GM12878 (cell line): ENCODE results near the gene PRAF2. TPM values are rescaled to one million over a fixed set of nuclear protein-coding genes. Genes with fewer than 3 reads are reported as not detected.

ENCODE experiments used
- ASH2L ChIP-seq: fragments of 300-600, 200-600 bp; sonication (generic); IDR thresholded peaks from 2 replicates; pipeline ENCODE4 v1.6.1; 2017; ENCODE audit warnings: low read depth, mild to moderate bottlenecking, borderline replicate concordance
- EED ChIP-seq: sonication (generic); IDR thresholded peaks from 2 replicates; pipeline ENCODE4 v1.6.1; 2016; ENCODE audit warnings: antibody characterized with exemption, low read depth
- FOXK2 ChIP-seq: fragments of 450-650 bp; IDR thresholded peaks from 2 replicates; pipeline ENCODE4 v1.6.1; 2017; ENCODE audit warnings: mild to moderate bottlenecking, moderate library complexity
- HCFC1 ChIP-seq: fragments of 150-350 bp; IDR thresholded peaks from 2 replicates; pipeline ENCODE4 v1.6.1; 2014; ENCODE audit warnings: low read length
- JUNB ChIP-seq: IDR thresholded peaks from 2 replicates; pipeline ENCODE4 v1.6.1; 2016; ENCODE audit warnings: antibody characterized with exemption, mild to moderate bottlenecking
- MTA2 ChIP-seq: fragments of 450-650 bp; IDR thresholded peaks from 2 replicates; pipeline ENCODE4 v1.6.1; 2016; ENCODE audit warnings: low read depth, mild to moderate bottlenecking, moderate library complexity
- NFIC ChIP-seq: IDR thresholded peaks from 2 replicates; pipeline ENCODE4 v1.6.1; 2012; ENCODE audit warnings: low read depth, mild to moderate bottlenecking, inconsistent platforms, low read length, moderate library complexity
- SMAD5 ChIP-seq: IDR thresholded peaks from 2 replicates; pipeline ENCODE4 v1.6.1; 2016; ENCODE audit warnings: antibody characterized with exemption, low read depth
- polyA plus RNA-seq, 11 experiments: library from polyadenylated mRNA; depleted of rRNA in 4 of 11; unstranded in 6 of 11; stranded (reverse) in 5 of 11; fragments of >200 nt; fragmentation: Nextera tagmentation in 4 of 11; fragmentation: Illumina TruSeq in 1 of 11; extraction: Ambion mirVana in 4 of 11; extraction: Trizol in 1 of 11; gene quantifications; 1 replicate in 1 of 11; 2 replicates in 10 of 11; pipeline versions ENCODE4 v1.2.1 to v1.2.3, GENCODE V29; 2011 to 2016; ENCODE audit warnings: inconsistent platforms in 2 of 11, missing spikeins in 2 of 11, low read depth in 1 of 11
- total RNA-seq, 4 experiments: library from RNA; depleted of rRNA in 3 of 4; stranded (reverse); fragments of >200 nt in 3 of 4; fragmentation: Illumina TruSeq in 1 of 4; extraction: Trizol in 1 of 4; gene quantifications; 2 replicates each; pipeline versions ENCODE4 v1.2.1 to v1.2.3, GENCODE V29; 2013 to 2021
- TF ChIP-seq, protein P1 (sequence below): IDR thresholded peaks from 2 replicates; pipeline ENCODE4 v1.6.1; 2011; ENCODE audit warnings: mild to moderate bottlenecking, low read depth, low read length, moderate library complexity; ENCODE audit not compliant: insufficient replicate concordance
- TF ChIP-seq, protein P2 (sequence below): IDR thresholded peaks from 2 replicates; pipeline ENCODE4 v1.6.1; 2012; ENCODE audit warnings: low read length, inconsistent platforms
- TF ChIP-seq, protein P3 (sequence below): fragments of 450-650 bp; formaldehyde crosslinking; IDR thresholded peaks from 2 replicates; pipeline ENCODE4 v1.5.0; 2022; ENCODE audit warnings: mild to moderate bottlenecking, missing genetic modification characterization
- TF ChIP-seq, protein P4 (sequence below): fragments of 450-650 bp; IDR thresholded peaks from 2 replicates; pipeline ENCODE4 v1.6.1; 2018; ENCODE audit warnings: borderline replicate concordance, mild to moderate bottlenecking; ENCODE audit not compliant: partially characterized antibody
- TF ChIP-seq, protein P5 (sequence below): fragments of 450-650 bp; IDR thresholded peaks from 2 replicates; pipeline ENCODE4 v1.6.1; 2016; ENCODE audit warnings: mild to moderate bottlenecking
- TF ChIP-seq, protein P6 (sequence below): fragments of 450-650 bp; IDR thresholded peaks from 2 replicates; pipeline ENCODE4 v1.6.1; 2016; ENCODE audit warnings: mild to moderate bottlenecking, moderate library complexity, borderline replicate concordance

The PRAF2 gene
- total and polyA plus RNA-seq, 10 of the 15 experiments (the other 5 are each of a cell fraction or from before 2014, with no cell fraction given): 0.80 to 16.7 (median 7.0) TPM

DNA sequence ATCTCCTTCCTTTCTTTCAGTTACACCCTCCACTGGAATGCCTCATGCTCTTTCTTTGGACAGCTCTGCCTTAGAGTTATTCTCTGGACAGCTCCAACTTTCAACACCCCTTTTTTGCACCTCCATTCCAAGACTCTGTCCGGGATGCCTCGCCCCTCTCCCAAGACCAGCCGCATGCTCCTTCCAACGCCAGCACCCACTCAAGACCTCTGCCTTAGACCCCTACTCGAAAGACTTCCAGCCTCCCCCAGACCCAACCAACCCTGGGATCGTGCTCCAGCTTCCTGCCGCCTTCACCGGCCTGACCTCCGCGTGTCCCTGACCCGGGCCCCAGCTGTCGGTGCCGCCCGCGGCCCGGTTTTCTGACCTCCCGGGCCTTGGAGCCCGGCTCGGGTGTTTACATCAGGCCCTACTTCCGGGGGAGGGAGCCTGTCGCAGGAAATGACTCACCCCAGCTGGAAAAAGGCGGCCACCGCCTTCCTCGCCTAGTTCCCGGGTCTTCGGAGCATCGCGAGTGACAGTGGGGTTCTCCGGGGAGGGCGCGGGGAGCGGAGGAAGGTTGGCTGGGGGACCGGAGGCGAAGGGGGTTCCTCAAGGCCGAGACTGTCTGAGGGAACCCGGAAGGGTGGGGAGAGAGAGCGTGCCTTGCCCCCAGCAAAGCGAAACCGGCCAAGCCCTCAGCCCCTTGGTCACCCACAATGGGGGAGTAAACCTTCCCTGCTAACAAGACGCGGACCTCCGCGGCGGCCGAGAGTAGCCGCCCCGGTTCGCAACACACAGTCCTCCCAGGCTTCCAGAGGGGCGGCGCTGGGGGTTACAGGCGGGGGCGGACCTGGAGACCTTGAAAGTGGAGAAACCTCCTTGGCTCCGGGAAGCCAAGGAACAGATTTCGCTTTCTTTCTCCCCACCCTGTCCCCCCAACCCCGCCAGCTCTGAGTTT, 6.0 kb upstream of the PRAF2 start, which contains the start of gene WDR45 (continued):
- TF ChIP-seq, protein P1, sequence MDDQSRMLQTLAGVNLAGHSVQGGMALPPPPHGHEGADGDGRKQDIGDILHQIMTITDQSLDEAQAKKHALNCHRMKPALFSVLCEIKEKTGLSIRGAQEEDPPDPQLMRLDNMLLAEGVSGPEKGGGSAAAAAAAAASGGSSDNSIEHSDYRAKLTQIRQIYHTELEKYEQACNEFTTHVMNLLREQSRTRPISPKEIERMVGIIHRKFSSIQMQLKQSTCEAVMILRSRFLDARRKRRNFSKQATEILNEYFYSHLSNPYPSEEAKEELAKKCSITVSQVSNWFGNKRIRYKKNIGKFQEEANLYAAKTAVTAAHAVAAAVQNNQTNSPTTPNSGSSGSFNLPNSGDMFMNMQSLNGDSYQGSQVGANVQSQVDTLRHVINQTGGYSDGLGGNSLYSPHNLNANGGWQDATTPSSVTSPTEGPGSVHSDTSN: peak; percentile 57
- peak; percentile 9; the same call in 1 of the 2 replicates for TF ChIP-seq EED
- TF ChIP-seq NFIC: no peak
- TF ChIP-seq, protein P2, sequence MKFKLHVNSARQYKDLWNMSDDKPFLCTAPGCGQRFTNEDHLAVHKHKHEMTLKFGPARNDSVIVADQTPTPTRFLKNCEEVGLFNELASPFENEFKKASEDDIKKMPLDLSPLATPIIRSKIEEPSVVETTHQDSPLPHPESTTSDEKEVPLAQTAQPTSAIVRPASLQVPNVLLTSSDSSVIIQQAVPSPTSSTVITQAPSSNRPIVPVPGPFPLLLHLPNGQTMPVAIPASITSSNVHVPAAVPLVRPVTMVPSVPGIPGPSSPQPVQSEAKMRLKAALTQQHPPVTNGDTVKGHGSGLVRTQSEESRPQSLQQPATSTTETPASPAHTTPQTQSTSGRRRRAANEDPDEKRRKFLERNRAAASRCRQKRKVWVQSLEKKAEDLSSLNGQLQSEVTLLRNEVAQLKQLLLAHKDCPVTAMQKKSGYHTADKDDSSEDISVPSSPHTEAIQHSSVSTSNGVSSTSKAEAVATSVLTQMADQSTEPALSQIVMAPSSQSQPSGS: no peak
- no peak for TF ChIP-seq ASH2L
- TF ChIP-seq, protein P3, sequence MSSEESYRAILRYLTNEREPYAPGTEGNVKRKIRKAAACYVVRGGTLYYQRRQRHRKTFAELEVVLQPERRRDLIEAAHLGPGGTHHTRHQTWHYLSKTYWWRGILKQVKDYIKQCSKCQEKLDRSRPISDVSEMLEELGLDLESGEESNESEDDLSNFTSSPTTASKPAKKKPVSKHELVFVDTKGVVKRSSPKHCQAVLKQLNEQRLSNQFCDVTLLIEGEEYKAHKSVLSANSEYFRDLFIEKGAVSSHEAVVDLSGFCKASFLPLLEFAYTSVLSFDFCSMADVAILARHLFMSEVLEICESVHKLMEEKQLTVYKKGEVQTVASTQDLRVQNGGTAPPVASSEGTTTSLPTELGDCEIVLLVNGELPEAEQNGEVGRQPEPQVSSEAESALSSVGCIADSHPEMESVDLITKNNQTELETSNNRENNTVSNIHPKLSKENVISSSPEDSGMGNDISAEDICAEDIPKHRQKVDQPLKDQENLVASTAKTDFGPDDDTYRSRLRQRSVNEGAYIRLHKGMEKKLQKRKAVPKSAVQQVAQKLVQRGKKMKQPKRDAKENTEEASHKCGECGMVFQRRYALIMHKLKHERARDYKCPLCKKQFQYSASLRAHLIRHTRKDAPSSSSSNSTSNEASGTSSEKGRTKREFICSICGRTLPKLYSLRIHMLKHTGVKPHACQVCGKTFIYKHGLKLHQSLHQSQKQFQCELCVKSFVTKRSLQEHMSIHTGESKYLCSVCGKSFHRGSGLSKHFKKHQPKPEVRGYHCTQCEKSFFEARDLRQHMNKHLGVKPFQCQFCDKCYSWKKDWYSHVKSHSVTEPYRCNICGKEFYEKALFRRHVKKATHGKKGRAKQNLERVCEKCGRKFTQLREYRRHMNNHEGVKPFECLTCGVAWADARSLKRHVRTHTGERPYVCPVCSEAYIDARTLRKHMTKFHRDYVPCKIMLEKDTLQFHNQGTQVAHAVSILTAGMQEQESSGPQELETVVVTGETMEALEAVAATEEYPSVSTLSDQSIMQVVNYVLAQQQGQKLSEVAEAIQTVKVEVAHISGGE: no peak
- TF ChIP-seq HCFC1: no peak
- TF ChIP-seq, protein P4, sequence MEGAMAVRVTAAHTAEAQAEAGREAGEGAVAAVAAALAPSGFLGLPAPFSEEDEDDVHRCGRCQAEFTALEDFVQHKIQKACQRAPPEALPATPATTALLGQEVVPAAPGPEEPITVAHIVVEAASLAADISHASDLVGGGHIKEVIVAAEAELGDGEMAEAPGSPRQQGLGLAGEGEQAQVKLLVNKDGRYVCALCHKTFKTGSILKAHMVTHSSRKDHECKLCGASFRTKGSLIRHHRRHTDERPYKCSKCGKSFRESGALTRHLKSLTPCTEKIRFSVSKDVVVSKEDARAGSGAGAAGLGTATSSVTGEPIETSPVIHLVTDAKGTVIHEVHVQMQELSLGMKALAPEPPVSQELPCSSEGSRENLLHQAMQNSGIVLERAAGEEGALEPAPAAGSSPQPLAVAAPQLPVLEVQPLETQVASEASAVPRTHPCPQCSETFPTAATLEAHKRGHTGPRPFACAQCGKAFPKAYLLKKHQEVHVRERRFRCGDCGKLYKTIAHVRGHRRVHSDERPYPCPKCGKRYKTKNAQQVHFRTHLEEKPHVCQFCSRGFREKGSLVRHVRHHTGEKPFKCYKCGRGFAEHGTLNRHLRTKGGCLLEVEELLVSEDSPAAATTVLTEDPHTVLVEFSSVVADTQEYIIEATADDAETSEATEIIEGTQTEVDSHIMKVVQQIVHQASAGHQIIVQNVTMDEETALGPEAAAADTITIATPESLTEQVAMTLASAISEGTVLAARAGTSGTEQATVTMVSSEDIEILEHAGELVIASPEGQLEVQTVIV: no peak
- TF ChIP-seq SMAD5: no peak
- TF ChIP-seq MTA2: no peak
- TF ChIP-seq, protein P5, sequence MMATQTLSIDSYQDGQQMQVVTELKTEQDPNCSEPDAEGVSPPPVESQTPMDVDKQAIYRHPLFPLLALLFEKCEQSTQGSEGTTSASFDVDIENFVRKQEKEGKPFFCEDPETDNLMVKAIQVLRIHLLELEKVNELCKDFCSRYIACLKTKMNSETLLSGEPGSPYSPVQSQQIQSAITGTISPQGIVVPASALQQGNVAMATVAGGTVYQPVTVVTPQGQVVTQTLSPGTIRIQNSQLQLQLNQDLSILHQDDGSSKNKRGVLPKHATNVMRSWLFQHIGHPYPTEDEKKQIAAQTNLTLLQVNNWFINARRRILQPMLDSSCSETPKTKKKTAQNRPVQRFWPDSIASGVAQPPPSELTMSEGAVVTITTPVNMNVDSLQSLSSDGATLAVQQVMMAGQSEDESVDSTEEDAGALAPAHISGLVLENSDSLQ: peak; percentile 29; the same call in 1 of the 2 replicates
- peak; percentile 89 for TF ChIP-seq FOXK2
- TF ChIP-seq, protein P6, sequence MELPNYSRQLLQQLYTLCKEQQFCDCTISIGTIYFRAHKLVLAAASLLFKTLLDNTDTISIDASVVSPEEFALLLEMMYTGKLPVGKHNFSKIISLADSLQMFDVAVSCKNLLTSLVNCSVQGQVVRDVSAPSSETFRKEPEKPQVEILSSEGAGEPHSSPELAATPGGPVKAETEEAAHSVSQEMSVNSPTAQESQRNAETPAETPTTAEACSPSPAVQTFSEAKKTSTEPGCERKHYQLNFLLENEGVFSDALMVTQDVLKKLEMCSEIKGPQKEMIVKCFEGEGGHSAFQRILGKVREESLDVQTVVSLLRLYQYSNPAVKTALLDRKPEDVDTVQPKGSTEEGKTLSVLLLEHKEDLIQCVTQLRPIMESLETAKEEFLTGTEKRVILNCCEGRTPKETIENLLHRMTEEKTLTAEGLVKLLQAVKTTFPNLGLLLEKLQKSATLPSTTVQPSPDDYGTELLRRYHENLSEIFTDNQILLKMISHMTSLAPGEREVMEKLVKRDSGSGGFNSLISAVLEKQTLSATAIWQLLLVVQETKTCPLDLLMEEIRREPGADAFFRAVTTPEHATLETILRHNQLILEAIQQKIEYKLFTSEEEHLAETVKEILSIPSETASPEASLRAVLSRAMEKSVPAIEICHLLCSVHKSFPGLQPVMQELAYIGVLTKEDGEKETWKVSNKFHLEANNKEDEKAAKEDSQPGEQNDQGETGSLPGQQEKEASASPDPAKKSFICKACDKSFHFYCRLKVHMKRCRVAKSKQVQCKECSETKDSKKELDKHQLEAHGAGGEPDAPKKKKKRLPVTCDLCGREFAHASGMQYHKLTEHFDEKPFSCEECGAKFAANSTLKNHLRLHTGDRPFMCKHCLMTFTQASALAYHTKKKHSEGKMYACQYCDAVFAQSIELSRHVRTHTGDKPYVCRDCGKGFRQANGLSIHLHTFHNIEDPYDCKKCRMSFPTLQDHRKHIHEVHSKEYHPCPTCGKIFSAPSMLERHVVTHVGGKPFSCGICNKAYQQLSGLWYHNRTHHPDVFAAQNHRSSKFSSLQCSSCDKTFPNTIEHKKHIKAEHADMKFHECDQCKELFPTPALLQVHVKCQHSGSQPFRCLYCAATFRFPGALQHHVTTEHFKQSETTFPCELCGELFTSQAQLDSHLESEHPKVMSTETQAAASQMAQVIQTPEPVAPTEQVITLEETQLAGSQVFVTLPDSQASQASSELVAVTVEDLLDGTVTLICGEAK: peak; percentile 86
- TF ChIP-seq JUNB: peak; percentile 24; the same call in 1 of the 2 replicates
